B cell (primary cell): ENCODE measurements around the gene CLP1. TPM values are rescaled to one million over a fixed set of nuclear protein-coding genes. Genes with fewer than 3 reads are reported as not detected.

ENCODE experiments used
- ATAC-seq: fragments of 200-7000 bp; cut with Tn5 transposase; one replicate; pipeline ENCODE4 v1.10.0; 2021; ENCODE audit warnings: low read depth, mild to moderate bottlenecking, moderate number of reproducible peaks, moderate library complexity
- CTCF ChIA-PET: fragments of 350-600 bp; sonication (Branson Sonifier 250); formaldehyde crosslinking; loops from one replicate; lab custom pipeline; 2021; ENCODE audit warnings: antibody characterized with exemption, inconsistent platforms; lab: Charles Lee
- POLR2A ChIA-PET: fragments of 350-600 bp; sonication (Branson Sonifier 250); formaldehyde crosslinking; loops from one replicate; lab custom pipeline; 2021; ENCODE audit warnings: antibody characterized with exemption; lab: Charles Lee
- DNase-seq: peaks from one replicate; pipeline ENCODE4 v3.0.0; 2013
- H2AFZ ChIP-seq: 2 replicates; pipeline ENCODE4 v1.6.1; 2012; ENCODE audit warnings: mild to moderate bottlenecking, low read depth, low read length; ENCODE audit not compliant: insufficient read depth, poor library complexity, severe bottlenecking
- H3K27ac ChIP-seq, 2 donors: 1 replicate in 1 of 2; 2 replicates in 1 of 2; pipeline ENCODE4 v1.5.1; 2012 to 2013; ENCODE audit warnings: low read length in 2 of 2, mild to moderate bottlenecking in 2 of 2, moderate library complexity in 1 of 2
- H3K27me3 ChIP-seq, 4 experiments: fragments of 200-600 bp in 1 of 4; sonication (generic) in 1 of 4; replicated peaks in 1 of 4; 1 replicate in 2 of 4; 2 replicates in 2 of 4; pipeline versions ENCODE4 v1.6.1 to v1.7.0; 2013 to 2016; ENCODE audit warnings: low read length in 3 of 4, mild to moderate bottlenecking in 2 of 4, mixed read lengths in 1 of 4, moderate library complexity in 1 of 4; ENCODE audit not compliant: insufficient read depth in 4 of 4, control insufficient read depth in 3 of 4; ENCODE audit errors: control extremely low read depth in 1 of 4
- H3K36me3 ChIP-seq, 2 experiments: replicated peaks in 1 of 2; 1 replicate in 1 of 2; 2 replicates in 1 of 2; pipeline versions ENCODE4 v1.6.1 to v1.7.1; 2013; ENCODE audit warnings: low read length in 1 of 2; ENCODE audit not compliant: insufficient read depth in 2 of 2, control insufficient read depth in 1 of 2; ENCODE audit errors: control extremely low read depth in 1 of 2, extremely low read depth in 1 of 2
- H3K4me1 ChIP-seq, 2 donors: fragments of 200-600 bp in 1 of 2; sonication (generic) in 1 of 2; 1 replicate in 1 of 2; 2 replicates in 1 of 2; pipeline versions ENCODE4 v1.5.1 to v1.6.1; 2013 to 2017; ENCODE audit warnings: low read length in 2 of 2; ENCODE audit not compliant: control insufficient read depth in 2 of 2, insufficient read depth in 2 of 2
- H3K4me2 ChIP-seq: replicated peaks from 2 replicates; pipeline ENCODE3; 2012; ENCODE audit warnings: mild to moderate bottlenecking, low read depth, low read length; ENCODE audit not compliant: poor library complexity, severe bottlenecking
- H3K4me3 ChIP-seq, 5 experiments: fragments of 200-600 bp in 1 of 5; sonication (generic) in 1 of 5; 1 replicate in 3 of 5; 2 replicates in 2 of 5; pipeline versions ENCODE4 v1.5.1 to v1.7.0; 2011 to 2016; ENCODE audit warnings: low read length in 4 of 5, mild to moderate bottlenecking in 4 of 5, low read depth in 2 of 5, control low read depth in 1 of 5, moderate library complexity in 1 of 5; ENCODE audit not compliant: insufficient read depth in 1 of 5; ENCODE audit errors: control extremely low read depth in 1 of 5, extremely low read depth in 1 of 5
- H3K79me2 ChIP-seq: fragments of 200-600 bp; sonication (generic); one replicate; pipeline ENCODE4 v1.6.0; 2016; ENCODE audit warnings: low read length; ENCODE audit not compliant: control insufficient read depth, insufficient read depth
- H3K9ac ChIP-seq: fragments of 200-600 bp; sonication (generic); 2 replicates; pipeline ENCODE4 v1.6.1; 2017; ENCODE audit warnings: mild to moderate bottlenecking, low read length, moderate library complexity
- H3K9me3 ChIP-seq, 3 donors: one replicate each; pipeline versions ENCODE4 v1.6.1 to v1.7.1; 2013; ENCODE audit warnings: low read length in 2 of 3; ENCODE audit not compliant: control insufficient read depth in 2 of 3, insufficient read depth in 1 of 3; ENCODE audit errors: control extremely low read depth in 1 of 3
- H4K20me1 ChIP-seq: 2 replicates; pipeline ENCODE4 v1.6.0; 2012; ENCODE audit warnings: mild to moderate bottlenecking, low read length; ENCODE audit not compliant: insufficient read depth, control insufficient read depth, poor library complexity, severe bottlenecking
- H3K27ac Mint-ChIP-seq: one replicate; pipeline ENCODE4 v1.8.0; 2021; ENCODE audit warnings: mixed read lengths
- H3K27me3 Mint-ChIP-seq: one replicate; pipeline ENCODE4 v1.8.0; 2021; ENCODE audit warnings: mixed read lengths
- H3K4me1 Mint-ChIP-seq: one replicate; pipeline ENCODE4 v1.8.0; 2021; ENCODE audit warnings: mixed read lengths
- H3K4me3 Mint-ChIP-seq: one replicate; pipeline ENCODE4 v1.8.0; 2021; ENCODE audit warnings: mixed read lengths
- H3K9me3 Mint-ChIP-seq: one replicate; pipeline ENCODE4 v1.8.0; 2022; ENCODE audit warnings: mixed read lengths; ENCODE audit not compliant: insufficient read depth
- EZH2 ChIP-seq: IDR thresholded peaks from 2 replicates; pipeline ENCODE4 v1.6.1; 2012; ENCODE audit warnings: borderline replicate concordance, low read depth, mild to moderate bottlenecking, moderate library complexity, low read length; ENCODE audit not compliant: insufficient read depth, poor library complexity, severe bottlenecking
- WGBS: methylation state at CpG from one replicate; pipeline ENCODE4 v1.1.5; 2013; ENCODE audit warnings: missing lambda C conversion rate; ENCODE audit not compliant: insufficient coverage; 5-methylcytosine and 5-hydroxymethylcytosine counted together
- intact Hi-C: fragments of 100-400 bp; cut with micrococcal nuclease; formaldehyde crosslinking; loops from one replicate; pipeline ENCODE4 v1.10.0; 2022
- polyA plus RNA-seq: library from polyadenylated mRNA; depleted of rRNA; stranded (reverse); fragments of >200 nt; gene quantifications from 2 replicates; pipeline ENCODE4 v1.2.3, GENCODE V29; 2012
- total RNA-seq, 2 donors: library from RNA; stranded (reverse); fragments of 120-200 nt in 1 of 2; gene quantifications; 1 replicate in 1 of 2; 2 replicates in 1 of 2; pipeline versions ENCODE4 v1.2.3 to v1.2.4, GENCODE V29; 2013 to 2022
- TF ChIP-seq, protein P1 (sequence below): fragments of 200-600 bp; IDR thresholded peaks from one replicate; pipeline ENCODE4 v1.8.0; 2022; ENCODE audit warnings: antibody characterized with exemption, mild to moderate bottlenecking

The CLP1 gene
- total and polyA plus RNA-seq, 2 donors (not counting 1 experiment from before 2014, with no cell fraction given): 6.0 to 15.5 TPM

DNA sequence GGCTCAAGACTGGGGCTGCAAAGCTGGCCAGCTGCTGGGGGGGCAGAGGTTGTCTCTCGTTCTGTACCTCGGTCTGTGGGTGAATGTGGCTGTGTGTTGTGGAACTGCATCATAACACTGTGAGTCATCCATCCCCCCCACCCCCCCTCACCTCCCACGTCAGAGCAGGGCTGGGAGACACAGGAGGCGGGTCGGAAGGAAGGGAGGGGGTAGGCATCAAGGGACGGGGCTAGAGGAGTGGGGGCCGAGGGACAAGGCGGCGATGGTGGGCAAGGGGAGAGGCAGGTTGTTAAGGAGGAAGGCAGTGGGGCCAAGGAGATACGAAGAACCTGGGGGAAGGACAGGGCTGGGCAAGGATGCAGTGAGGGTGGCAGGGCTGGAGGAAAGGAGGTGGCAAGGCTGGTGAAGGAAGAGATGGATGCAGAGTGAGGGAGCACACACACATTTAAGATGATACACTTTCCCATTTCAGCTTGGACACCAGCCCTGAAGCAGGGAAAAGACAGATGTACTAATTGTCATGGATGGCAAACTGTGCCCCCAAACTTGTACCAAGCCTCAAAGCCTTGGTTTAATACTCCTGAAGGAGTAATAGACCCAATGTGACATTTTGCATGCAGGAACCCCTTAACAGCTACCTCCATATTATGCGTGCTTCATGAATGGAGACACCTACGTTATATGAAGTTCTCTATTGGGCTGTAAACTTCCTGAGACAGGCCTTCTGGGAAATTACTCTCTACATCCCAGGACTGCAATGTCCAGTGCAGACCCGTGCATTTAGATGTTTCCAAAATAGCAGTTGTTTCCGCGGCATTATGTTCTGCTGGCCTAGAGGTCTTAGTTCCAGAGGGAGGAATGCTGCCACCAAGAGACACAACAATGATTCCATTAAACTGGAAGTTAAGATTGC, 7.5 kb upstream of the CLP1 start, which contains the start of gene YPEL4:
YPEL4 (minus strand) TSS at position 87 of the 913 bp plus-strand sequence. CDS start 2,805 bp downstream, outside the sequence.
- intact Hi-C loops: no loop called here
- TF ChIP-seq, protein P1, sequence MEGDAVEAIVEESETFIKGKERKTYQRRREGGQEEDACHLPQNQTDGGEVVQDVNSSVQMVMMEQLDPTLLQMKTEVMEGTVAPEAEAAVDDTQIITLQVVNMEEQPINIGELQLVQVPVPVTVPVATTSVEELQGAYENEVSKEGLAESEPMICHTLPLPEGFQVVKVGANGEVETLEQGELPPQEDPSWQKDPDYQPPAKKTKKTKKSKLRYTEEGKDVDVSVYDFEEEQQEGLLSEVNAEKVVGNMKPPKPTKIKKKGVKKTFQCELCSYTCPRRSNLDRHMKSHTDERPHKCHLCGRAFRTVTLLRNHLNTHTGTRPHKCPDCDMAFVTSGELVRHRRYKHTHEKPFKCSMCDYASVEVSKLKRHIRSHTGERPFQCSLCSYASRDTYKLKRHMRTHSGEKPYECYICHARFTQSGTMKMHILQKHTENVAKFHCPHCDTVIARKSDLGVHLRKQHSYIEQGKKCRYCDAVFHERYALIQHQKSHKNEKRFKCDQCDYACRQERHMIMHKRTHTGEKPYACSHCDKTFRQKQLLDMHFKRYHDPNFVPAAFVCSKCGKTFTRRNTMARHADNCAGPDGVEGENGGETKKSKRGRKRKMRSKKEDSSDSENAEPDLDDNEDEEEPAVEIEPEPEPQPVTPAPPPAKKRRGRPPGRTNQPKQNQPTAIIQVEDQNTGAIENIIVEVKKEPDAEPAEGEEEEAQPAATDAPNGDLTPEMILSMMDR: no peak
- no peak for TF ChIP-seq EZH2
- Histone ChIP-seq H3K4me3 (peak within 1 kb of the TSS in 1 of 5 experiments; percentile 24), H3K4me2 (peak within 1 kb of the TSS; percentile 55), H3K4me1 (peaks cover 41 to 44% of the 10 kb centered on the region in 2 donors), H3K27me3 (peaks cover 0 to 62% (median 53%) of the 10 kb centered on the region in 4 experiments), H4K20me1 (no peaks in the 10 kb centered on the region), H3K27ac (no peak within 1 kb of the TSS), H3K36me3 (no peaks in the 10 kb centered on the region), H3K9ac (no peak within 1 kb of the TSS), H2AFZ (no peak within 1 kb of the TSS), H3K9me3 (peaks cover 0 to 11% (median 0%) of the 10 kb centered on the region in 3 donors), H3K79me2 (no peaks in the 10 kb centered on the region)
- peak within 1 kb of the TSS; percentile 78 for H3K4me3 Mint-ChIP-seq
- peaks cover 40% of the 10 kb centered on the region for H3K4me1 Mint-ChIP-seq
- peak; percentile 71 for ATAC-seq
- WGBS: 39% methylated on average over 10 of the region's 15 CpGs
- ChIA-PET POLR2A (no interaction called here), CTCF (interaction anchor here (0.5 to 0.9 kb wide), 3 partner anchors 81 to 150 kb away, joined by 3 read pairs; no protein-coding TSS in a partner anchor)
- H3K9me3 Mint-ChIP-seq: no peaks in the 10 kb centered on the region
- peaks cover 63% of the 10 kb centered on the region for H3K27me3 Mint-ChIP-seq
- H3K27ac Mint-ChIP-seq: peak within 1 kb of the TSS; percentile 37
- peak; percentile 54 for DNase-seq

DNA sequence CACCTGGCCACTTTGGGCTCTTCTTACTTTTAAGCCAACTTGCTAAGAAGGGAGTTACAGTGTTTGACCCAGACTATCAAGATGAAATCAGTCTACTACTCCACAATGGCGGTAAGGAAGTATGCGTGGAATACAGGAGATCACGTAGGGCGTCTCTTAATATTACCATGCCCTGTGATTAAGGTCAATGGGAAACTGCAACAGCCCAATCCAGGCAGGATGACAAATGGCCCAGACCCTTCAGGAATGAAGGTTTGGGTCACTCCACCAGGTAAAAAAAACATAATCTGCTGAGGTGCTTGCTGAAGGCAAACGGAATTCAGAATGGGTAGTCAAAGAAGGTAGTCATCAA, 6.8 kb upstream of the CLP1 start:
- Histone ChIP-seq H3K4me2 (no peak overlapping the region), H3K4me1 (peaks cover 41 to 43% of the 10 kb centered on the region in 2 donors), H3K36me3 (no peaks in the 10 kb centered on the region), H2AFZ (no peak overlapping the region), H3K9ac (no peak overlapping the region), H3K4me3 (no peak overlapping the region), H3K27ac (no peak overlapping the region), H3K9me3 (peaks cover 0 to 10% (median 0%) of the 10 kb centered on the region in 3 donors), H3K27me3 (peaks cover 0 to 55% (median 46%) of the 10 kb centered on the region in 4 experiments), H4K20me1 (no peaks in the 10 kb centered on the region), H3K79me2 (no peaks in the 10 kb centered on the region)
- ChIA-PET CTCF (interaction anchor here (0.5 to 0.6 kb wide), 2 partner anchors 82 to 124 kb away, joined by 3 read pairs; no protein-coding TSS in a partner anchor), POLR2A (no interaction called here)
- 97% methylated on average over 5 of the region's 5 CpGs for WGBS
- Mint-ChIP-seq H3K4me3 (no peak overlapping the region), H3K4me1 (peaks cover 40% of the 10 kb centered on the region), H3K27ac (no peak overlapping the region), H3K9me3 (no peaks in the 10 kb centered on the region), H3K27me3 (peaks cover 58% of the 10 kb centered on the region)
- DNase-seq: no peak
- ATAC-seq: no peak
- intact Hi-C loops: no loop called here
- TF ChIP-seq EZH2: no peak
- TF ChIP-seq, protein P1: no peak
